Stromal cell of bone marrow (primary cell): ENCODE measurements around the gene CYBB.
A peak's percentile ranks its signal among the peaks of the same experiment; 100 is the strongest.
"Not testable (repeated sequence)": the region's sequence is repeated elsewhere in the genome, so short reads cannot be mapped to it uniquely, and the experiment has no call there.

Experiments used
- DNase-seq: peaks from one replicate; pipeline ENCODE4 v3.0.0-alpha.2; 2012; ENCODE audit warnings: low read depth

CYBB gene

GRCh38 chrX:37779857-37780256, at the start of gene CYBB:
CYBB (plus strand) TSS chrX:37780059; CDS start chrX:37780078, 19 bp downstream.
- DNase-seq, result no peak

- DNase-seq, result peak; percentile 32
Observed at GRCh38 chrX:37745354-37745753, 34.5 kb upstream of the CYBB start.

- no peak for DNase-seq
Observed at GRCh38 chrX:37745835-37746217, 34.0 kb upstream of the CYBB start.

GRCh38 chrX:37746218-37746941, 33.5 kb upstream of the CYBB start:
- DNase-seq, result no peak

- DNase-seq, result no peak
Observed at GRCh38 chrX:37746951-37747350, 32.9 kb upstream of the CYBB start.

GRCh38 chrX:37752281-37752680, 27.6 kb upstream of the CYBB start:
- no peak for DNase-seq

GRCh38 chrX:37752936-37753335, 26.9 kb upstream of the CYBB start:
- no peak for DNase-seq

GRCh38 chrX:37753384-37753783, 26.5 kb upstream of the CYBB start:
- no peak for DNase-seq

- DNase-seq, result no peak
Observed at GRCh38 chrX:37754516-37754915, 25.3 kb upstream of the CYBB start.

GRCh38 chrX:37755025-37755424, 24.8 kb upstream of the CYBB start:
- DNase-seq, result no peak

- no peak for DNase-seq
Observed at GRCh38 chrX:37757082-37757481, 22.8 kb upstream of the CYBB start.

- no peak for DNase-seq
Observed at GRCh38 chrX:37759351-37759750, 20.5 kb upstream of the CYBB start.

GRCh38 chrX:37759878-37760418, 19.9 kb upstream of the CYBB start:
- DNase-seq, result no peak

- DNase-seq, result no peak
Observed at GRCh38 chrX:37763400-37763799, 16.5 kb upstream of the CYBB start.

- no peak for DNase-seq
Observed at GRCh38 chrX:37765507-37765906, 14.4 kb upstream of the CYBB start.

- no peak for DNase-seq
Observed at GRCh38 chrX:37767430-37767829, 12.4 kb upstream of the CYBB start.

- not testable (repeated sequence) for DNase-seq
Observed at GRCh38 chrX:37768866-37769265, 11.0 kb upstream of the CYBB start.

- DNase-seq, result no peak
Observed at GRCh38 chrX:37776283-37776986, 3.4 kb upstream of the CYBB start.

- no peak for DNase-seq
Observed at GRCh38 chrX:37776987-37777325, 2.9 kb upstream of the CYBB start.

- no peak for DNase-seq
Observed at GRCh38 chrX:37781081-37781480, 1.2 kb downstream of the CYBB start.

GRCh38 chrX:37781814-37782213, 2.0 kb downstream of the CYBB start:
- no peak for DNase-seq

GRCh38 chrX:37782359-37782758, 2.5 kb downstream of the CYBB start:
- DNase-seq, result no peak

- DNase-seq, result no peak
Observed at GRCh38 chrX:37783305-37783704, 3.4 kb downstream of the CYBB start.

- no peak for DNase-seq
Observed at GRCh38 chrX:37785569-37785968, 5.7 kb downstream of the CYBB start.
